A549 (cell line): ENCODE data around the gene BRD3OS. TPM values are rescaled to one million over a fixed set of nuclear protein-coding genes. Genes with fewer than 3 reads are reported as not detected.

Source experiments
- ATAC-seq, 2 experiments: fragments of 200-7000 bp in 1 of 2; fragments of >200 bp in 1 of 2; cut with Nextera tagmentation in 1 of 2; cut with Tn5 transposase in 1 of 2; 3 replicates each; pipeline versions ENCODE4 v1.8.0 to v1.9.1; 2018 to 2020; ENCODE audit warnings: mild to moderate bottlenecking in 1 of 2, moderate library complexity in 1 of 2
- CTCF ChIA-PET: fragments of 300-600 bp; sonication (Branson Sonifier 250); formaldehyde crosslinking; extraction: SDS; loops from one replicate; lab custom pipeline; 2021; ENCODE audit warnings: antibody characterized with exemption, inconsistent platforms; lab: Yijun Ruan, JAX
- POLR2A ChIA-PET: fragments of 350-600 bp; formaldehyde crosslinking; extraction: SDS; loops from one replicate; lab custom pipeline; 2021; ENCODE audit warnings: antibody characterized with exemption, inconsistent platforms; lab: Yijun Ruan, JAX
- DNase-seq, 2 experiments: peaks; one replicate each; pipeline versions ENCODE4 v3.0.0 to v3.0.0-alpha.2; 2011 to 2016; ENCODE audit warnings: low read depth in 1 of 2, low spot score in 1 of 2
- FAIRE-seq: peaks from 2 replicates; lab custom pipeline; 2011; peaks lifted over from hg19 to GRCh38; lab: Jason Lieb, UNC
- H3K27ac ChIP-seq, 2 experiments: fragments of >200 bp; sonication (Bioruptor Twin); formaldehyde crosslinking; 3 replicates each; pipeline ENCODE4 v1.5.1; 2016 to 2017
- H3K4me1 ChIP-seq: fragments of >200 bp; sonication (Bioruptor Twin); formaldehyde crosslinking; 3 replicates; pipeline ENCODE4 v1.6.1; 2016
- H3K4me2 ChIP-seq: fragments of >200 bp; sonication (Bioruptor Twin); formaldehyde crosslinking; 3 replicates; pipeline ENCODE4 v1.6.1; 2016
- H3K4me3 ChIP-seq: fragments of >200 bp; sonication (Bioruptor Twin); formaldehyde crosslinking; 3 replicates; pipeline ENCODE4 v1.5.1; 2016
- H3K9me3 ChIP-seq: fragments of >200 bp; sonication (Bioruptor Twin); formaldehyde crosslinking; 3 replicates; pipeline ENCODE4 v1.6.1; 2016
- CBX2 ChIP-seq: fragments of 200-600 bp; sonication (generic); IDR thresholded peaks from 2 replicates; pipeline ENCODE4 v1.6.1; 2016; ENCODE audit warnings: low read depth, mild to moderate bottlenecking, borderline replicate concordance
- CEBPB ChIP-seq, 2 experiments: fragments of >200 bp in 1 of 2; sonication (Bioruptor Twin) in 1 of 2; formaldehyde crosslinking in 1 of 2; IDR thresholded peaks; 2 replicates each; pipeline ENCODE4 v1.6.1; 2012 to 2016
- EHMT2 ChIP-seq: fragments of 200-600 bp; sonication (generic); IDR thresholded peaks from 2 replicates; pipeline ENCODE4 v1.6.1; 2016; ENCODE audit warnings: antibody characterized with exemption, low read depth, mild to moderate bottlenecking, moderate library complexity
- HOXA7 ChIP-seq: fragments of 250-450 bp; sonication (Bioruptor Pico); IDR thresholded peaks from 2 replicates; pipeline ENCODE4 v1.5.0; 2020; ENCODE audit warnings: mild to moderate bottlenecking, moderate library complexity
- JUN ChIP-seq, 2 experiments: fragments of >200 bp; sonication (Bioruptor Twin); formaldehyde crosslinking; IDR thresholded peaks; 2 replicates in 1 of 2; 3 replicates in 1 of 2; pipeline ENCODE4 v1.6.1; 2016 to 2017
- JUNB ChIP-seq: fragments of >200 bp; sonication (Bioruptor Twin); formaldehyde crosslinking; IDR thresholded peaks from 2 replicates; pipeline ENCODE4 v1.6.1; 2016
- KDM1A ChIP-seq: fragments of 200-600 bp; sonication (generic); IDR thresholded peaks from 2 replicates; pipeline ENCODE4 v1.6.1; 2016; ENCODE audit warnings: low read depth, mild to moderate bottlenecking
- MAFK ChIP-seq: fragments of 450-650 bp; IDR thresholded peaks from 2 replicates; pipeline ENCODE4 v1.6.1; 2014; ENCODE audit not compliant: partially characterized antibody
- NFE2L2 ChIP-seq: fragments of 150-350 bp; conservative IDR thresholded peaks from 2 replicates; pipeline ENCODE4 v1.6.1; 2014; ENCODE audit warnings: low read length
- NPAS2 ChIP-seq: fragments of 250-450 bp; sonication (Bioruptor Pico); IDR thresholded peaks from 2 replicates; pipeline ENCODE4 v1.8.0; 2022; ENCODE audit warnings: mild to moderate bottlenecking, moderate library complexity, borderline replicate concordance
- NR3C1 ChIP-seq: fragments of >200 bp; sonication (Bioruptor Twin); formaldehyde crosslinking; IDR thresholded peaks from 3 replicates; pipeline ENCODE4 v1.6.1; 2017
- PHF8 ChIP-seq: fragments of 200-600 bp; sonication (generic); IDR thresholded peaks from 2 replicates; pipeline ENCODE4 v1.6.1; 2016; ENCODE audit warnings: low read depth, mild to moderate bottlenecking, antibody characterized with exemption, moderate library complexity, borderline replicate concordance
- POLR2AphosphoS2 ChIP-seq: conservative IDR thresholded peaks from 2 replicates; pipeline ENCODE4 v1.6.1; 2012; ENCODE audit warnings: low read length, improper control_type of control experiment, inconsistent platforms
- TFCP2L1 ChIP-seq: fragments of 250-450 bp; sonication (Bioruptor Pico); IDR thresholded peaks from 2 replicates; pipeline ENCODE4 v1.5.0; 2021; ENCODE audit warnings: mild to moderate bottlenecking
- TP53 ChIP-seq: fragments of 250-450 bp; sonication (Bioruptor Pico); IDR thresholded peaks from 2 replicates; pipeline ENCODE4 v1.5.0; 2021; ENCODE audit warnings: mild to moderate bottlenecking, moderate library complexity
- ZSCAN20 ChIP-seq: fragments of 250-450 bp; sonication (Bioruptor Pico); IDR thresholded peaks from 2 replicates; pipeline ENCODE4 v1.8.0; 2022; ENCODE audit warnings: mild to moderate bottlenecking, moderate library complexity
- WGBS: methylation state at CpG from one replicate; pipeline ENCODE4 v1.1.6; 2017; ENCODE audit errors: missing lambda C conversion rate; 5-methylcytosine and 5-hydroxymethylcytosine counted together
- polyA plus RNA-seq, 4 experiments: library from polyadenylated mRNA; depleted of rRNA in 3 of 4; stranded (reverse); fragments of >200 nt; fragmentation: RNase III in 1 of 4; extraction: RNeasy Plus Mini Kit Qiagen cat#74134 plus additional on column Dnase treatment in 1 of 4; gene quantifications; 2 replicates in 3 of 4; 3 replicates in 1 of 4; pipeline ENCODE4 v1.2.3, GENCODE V29; 2011 to 2017
- TF ChIP-seq, protein P1 (sequence below): fragments of >200 bp; sonication (Bioruptor Twin); formaldehyde crosslinking; IDR thresholded peaks from 3 replicates; pipeline ENCODE4 v1.5.1; 2016
- TF ChIP-seq, protein P2 (sequence below): fragments of 200-600 bp; sonication (generic); IDR thresholded peaks from 2 replicates; pipeline ENCODE4 v1.6.1; 2016; ENCODE audit warnings: antibody characterized with exemption, mild to moderate bottlenecking, moderate library complexity
- TF ChIP-seq, protein P3 (sequence below): fragments of 150-350 bp; IDR thresholded peaks from 2 replicates; pipeline ENCODE4 v1.6.1; 2014; ENCODE audit warnings: low read depth, mild to moderate bottlenecking, low read length
- TF ChIP-seq, protein P4 (sequence below): fragments of 250-450 bp; sonication (Bioruptor Pico); IDR thresholded peaks from 2 replicates; pipeline ENCODE4 v1.5.0; 2020; ENCODE audit warnings: low read depth, mild to moderate bottlenecking, moderate library complexity

BRD3OS gene
- polyA plus RNA-seq, 2 of the 4 experiments (the other 2 are of a cell fraction), result 10.4 to 10.8 TPM

DNA sequence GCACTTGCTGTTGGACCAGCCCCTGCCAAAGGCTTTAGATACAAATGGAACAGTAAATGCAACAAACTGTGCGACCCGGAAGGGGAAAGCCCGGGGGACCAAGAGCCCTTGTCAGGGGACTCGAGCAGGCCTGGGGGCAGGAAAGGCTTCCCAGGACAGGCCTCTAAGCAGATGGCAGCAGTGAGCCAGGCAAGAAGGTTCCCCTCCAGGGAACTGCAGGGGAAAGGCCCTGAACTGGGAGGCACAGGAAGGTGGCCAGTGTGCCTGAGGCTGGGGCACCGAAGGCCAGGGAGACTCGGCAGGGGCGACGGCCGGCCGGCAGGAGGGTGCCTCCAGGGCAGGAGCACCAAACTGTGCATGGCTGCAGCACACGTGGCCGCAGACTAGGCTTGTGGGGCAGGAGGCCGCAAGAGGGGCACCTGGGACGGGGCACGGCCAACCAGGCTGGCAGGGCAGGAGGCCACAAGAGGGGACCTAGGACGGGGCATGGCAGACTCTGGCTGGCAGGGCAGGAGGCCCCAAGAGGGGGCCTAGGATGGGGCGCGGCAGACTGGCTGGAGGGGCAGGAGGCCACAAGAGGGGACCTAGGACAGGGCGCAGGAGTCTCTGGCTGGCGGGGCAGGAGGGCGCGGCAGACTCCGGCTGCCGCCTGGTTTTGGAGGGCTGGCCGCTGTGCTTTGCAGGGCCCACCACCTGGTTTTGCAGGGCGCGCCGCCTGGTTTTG lies 43.2 kb upstream of the BRD3OS start:
- no peak for FAIRE-seq
- 90% methylated on average over 25 of the region's 28 CpGs for WGBS
- CTCF ChIA-PET, result interaction anchor here (0.7 to 7.1 kb wide), 4 partner anchors 12 to 189 kb away, joined by 3 to 48 read pairs (median 3); no protein-coding TSS in a partner anchor

DNA sequence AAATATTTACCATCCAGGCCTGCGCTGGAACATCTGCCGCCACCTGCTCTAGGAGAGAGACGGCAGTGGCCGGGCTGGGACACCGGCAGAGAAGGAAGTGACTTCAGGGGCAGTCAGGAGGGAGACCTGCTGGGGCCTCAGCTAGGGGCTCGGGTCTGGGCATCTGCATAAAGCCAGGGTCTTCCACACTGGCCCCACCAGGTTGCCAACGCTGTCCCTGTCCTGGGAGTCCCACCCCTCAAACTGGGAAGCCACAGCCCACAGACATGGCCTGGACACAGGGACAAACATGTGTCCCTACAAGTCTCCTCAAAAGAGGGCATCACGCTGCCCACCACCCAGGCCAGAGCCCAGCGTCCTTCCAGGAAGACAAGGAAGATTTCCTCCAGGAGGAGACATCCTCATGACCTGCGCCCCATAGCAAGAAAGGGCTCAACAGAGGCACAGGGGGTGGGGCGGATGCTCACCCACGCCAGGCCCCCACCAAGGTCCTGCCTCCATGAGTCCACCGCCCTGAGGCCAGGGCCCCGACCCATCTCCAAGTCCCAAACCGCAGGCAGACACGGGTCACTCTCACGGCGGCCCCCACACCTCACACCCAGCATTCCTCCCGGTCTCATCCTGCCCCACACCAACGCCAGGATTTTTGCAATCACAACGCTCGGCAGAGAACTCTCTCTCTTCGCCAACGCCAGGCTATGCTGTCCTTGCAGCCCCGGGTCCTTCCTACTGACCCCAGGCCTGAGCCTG lies 42.1 kb upstream of the BRD3OS start:
- ChIA-PET POLR2A (no interaction called here), CTCF (interaction anchor here (1.4 kb wide), 1 partner anchor 190 kb away, joined by 3 read pairs; no protein-coding TSS in a partner anchor)
- Histone ChIP-seq H3K4me1 (0 out of 3 replicates have a peak, but pooled peaks cover 4% of the 10 kb centered on the region), H3K4me2 (no peak overlapping the region), H3K9me3 (no peaks in the 10 kb centered on the region), H3K4me3 (no peak overlapping the region)
- DNase-seq (no peak), ATAC-seq (no peak)
- WGBS, result 89% methylated on average over 24 of the region's 25 CpGs
- no peak for TF ChIP-seq POLR2AphosphoS2
- TF ChIP-seq, all 56 proteins: peak for 0
- no peak for FAIRE-seq
- no peak overlapping the region for H3K27ac ChIP-seq

More for the DNA sequence above, 43.2 kb upstream of the BRD3OS start:
- Histone ChIP-seq H3K27ac (no peak overlapping the region), H3K4me2 (no peak overlapping the region), H3K4me1 (0 out of 3 replicates have a peak, but pooled peaks cover 3% of the 10 kb centered on the region), H3K4me3 (no peak overlapping the region), H3K9me3 (no peaks in the 10 kb centered on the region)
- TF ChIP-seq CEBPB (IDR thresholded peaks at IDR 0.05) (no peak), HOXA7 (CRISPR knock-in tag) (no peak), ZSCAN20 (CRISPR knock-in tag) (no peak), NPAS2 (CRISPR knock-in tag) (no peak), NR3C1 (no peak), CBX2 (no peak), JUNB (no peak), KDM1A (no peak), JUN (IDR thresholded peaks at IDR 0.05) (no peak), NFE2L2 (no peak), TP53 (no peak)
- TF ChIP-seq, protein P1, sequence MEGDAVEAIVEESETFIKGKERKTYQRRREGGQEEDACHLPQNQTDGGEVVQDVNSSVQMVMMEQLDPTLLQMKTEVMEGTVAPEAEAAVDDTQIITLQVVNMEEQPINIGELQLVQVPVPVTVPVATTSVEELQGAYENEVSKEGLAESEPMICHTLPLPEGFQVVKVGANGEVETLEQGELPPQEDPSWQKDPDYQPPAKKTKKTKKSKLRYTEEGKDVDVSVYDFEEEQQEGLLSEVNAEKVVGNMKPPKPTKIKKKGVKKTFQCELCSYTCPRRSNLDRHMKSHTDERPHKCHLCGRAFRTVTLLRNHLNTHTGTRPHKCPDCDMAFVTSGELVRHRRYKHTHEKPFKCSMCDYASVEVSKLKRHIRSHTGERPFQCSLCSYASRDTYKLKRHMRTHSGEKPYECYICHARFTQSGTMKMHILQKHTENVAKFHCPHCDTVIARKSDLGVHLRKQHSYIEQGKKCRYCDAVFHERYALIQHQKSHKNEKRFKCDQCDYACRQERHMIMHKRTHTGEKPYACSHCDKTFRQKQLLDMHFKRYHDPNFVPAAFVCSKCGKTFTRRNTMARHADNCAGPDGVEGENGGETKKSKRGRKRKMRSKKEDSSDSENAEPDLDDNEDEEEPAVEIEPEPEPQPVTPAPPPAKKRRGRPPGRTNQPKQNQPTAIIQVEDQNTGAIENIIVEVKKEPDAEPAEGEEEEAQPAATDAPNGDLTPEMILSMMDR, result no peak
- DNase-seq (no peak), ATAC-seq (peak in 1 of 2 experiments; percentile 6; a peak in 1 of 6 replicates)
- POLR2A ChIA-PET, result no interaction called here

DNA sequence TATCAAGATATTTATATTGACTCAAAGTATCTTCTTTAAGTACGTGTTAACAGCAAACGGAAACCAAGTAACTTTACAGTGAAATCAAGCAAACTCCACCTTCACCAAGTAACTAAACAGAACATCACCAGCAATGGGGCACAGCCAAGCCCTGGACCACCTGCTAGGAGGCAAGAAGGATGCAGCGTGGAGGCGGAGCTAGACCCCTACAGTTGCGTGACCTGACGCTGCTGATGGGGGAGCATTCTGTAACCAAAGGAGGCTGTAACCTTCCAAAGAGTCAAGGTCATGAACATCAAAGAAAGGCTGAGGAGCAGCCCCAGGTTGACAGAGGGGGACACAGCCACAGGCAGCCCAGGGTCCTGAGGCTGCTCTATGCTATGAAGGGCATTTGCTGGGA lies 39.2 kb upstream of the BRD3OS start:
- WGBS, result 88% methylated on average over 6 of the region's 6 CpGs
- H3K4me3 ChIP-seq, result no peak overlapping the region
- no peak overlapping the region for H3K4me2 ChIP-seq
- no peak overlapping the region for H3K27ac ChIP-seq
- FAIRE-seq (no peak), ATAC-seq (no peak), DNase-seq (no peak)
- CTCF ChIA-PET, result interaction anchor here (0.7 to 0.9 kb wide), 2 partner anchors 9 to 204 kb away, joined by 4 to 5 read pairs; no protein-coding TSS in a partner anchor
- H3K9me3 ChIP-seq, result no peaks in the 10 kb centered on the region
- peaks cover 19% of the 10 kb centered on the region for H3K4me1 ChIP-seq
- TF ChIP-seq NR3C1 (no peak), MAFK (no peak), EHMT2 (no peak), CEBPB (IDR thresholded peaks at IDR 0.05) (no peak), PHF8 (no peak), TFCP2L1 (CRISPR knock-in tag) (no peak)
- TF ChIP-seq, protein P2, sequence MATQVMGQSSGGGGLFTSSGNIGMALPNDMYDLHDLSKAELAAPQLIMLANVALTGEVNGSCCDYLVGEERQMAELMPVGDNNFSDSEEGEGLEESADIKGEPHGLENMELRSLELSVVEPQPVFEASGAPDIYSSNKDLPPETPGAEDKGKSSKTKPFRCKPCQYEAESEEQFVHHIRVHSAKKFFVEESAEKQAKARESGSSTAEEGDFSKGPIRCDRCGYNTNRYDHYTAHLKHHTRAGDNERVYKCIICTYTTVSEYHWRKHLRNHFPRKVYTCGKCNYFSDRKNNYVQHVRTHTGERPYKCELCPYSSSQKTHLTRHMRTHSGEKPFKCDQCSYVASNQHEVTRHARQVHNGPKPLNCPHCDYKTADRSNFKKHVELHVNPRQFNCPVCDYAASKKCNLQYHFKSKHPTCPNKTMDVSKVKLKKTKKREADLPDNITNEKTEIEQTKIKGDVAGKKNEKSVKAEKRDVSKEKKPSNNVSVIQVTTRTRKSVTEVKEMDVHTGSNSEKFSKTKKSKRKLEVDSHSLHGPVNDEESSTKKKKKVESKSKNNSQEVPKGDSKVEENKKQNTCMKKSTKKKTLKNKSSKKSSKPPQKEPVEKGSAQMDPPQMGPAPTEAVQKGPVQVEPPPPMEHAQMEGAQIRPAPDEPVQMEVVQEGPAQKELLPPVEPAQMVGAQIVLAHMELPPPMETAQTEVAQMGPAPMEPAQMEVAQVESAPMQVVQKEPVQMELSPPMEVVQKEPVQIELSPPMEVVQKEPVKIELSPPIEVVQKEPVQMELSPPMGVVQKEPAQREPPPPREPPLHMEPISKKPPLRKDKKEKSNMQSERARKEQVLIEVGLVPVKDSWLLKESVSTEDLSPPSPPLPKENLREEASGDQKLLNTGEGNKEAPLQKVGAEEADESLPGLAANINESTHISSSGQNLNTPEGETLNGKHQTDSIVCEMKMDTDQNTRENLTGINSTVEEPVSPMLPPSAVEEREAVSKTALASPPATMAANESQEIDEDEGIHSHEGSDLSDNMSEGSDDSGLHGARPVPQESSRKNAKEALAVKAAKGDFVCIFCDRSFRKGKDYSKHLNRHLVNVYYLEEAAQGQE, result no peak
- TF ChIP-seq, protein P3, sequence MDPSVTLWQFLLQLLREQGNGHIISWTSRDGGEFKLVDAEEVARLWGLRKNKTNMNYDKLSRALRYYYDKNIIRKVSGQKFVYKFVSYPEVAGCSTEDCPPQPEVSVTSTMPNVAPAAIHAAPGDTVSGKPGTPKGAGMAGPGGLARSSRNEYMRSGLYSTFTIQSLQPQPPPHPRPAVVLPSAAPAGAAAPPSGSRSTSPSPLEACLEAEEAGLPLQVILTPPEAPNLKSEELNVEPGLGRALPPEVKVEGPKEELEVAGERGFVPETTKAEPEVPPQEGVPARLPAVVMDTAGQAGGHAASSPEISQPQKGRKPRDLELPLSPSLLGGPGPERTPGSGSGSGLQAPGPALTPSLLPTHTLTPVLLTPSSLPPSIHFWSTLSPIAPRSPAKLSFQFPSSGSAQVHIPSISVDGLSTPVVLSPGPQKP, result no peak
- TF ChIP-seq, protein P4, sequence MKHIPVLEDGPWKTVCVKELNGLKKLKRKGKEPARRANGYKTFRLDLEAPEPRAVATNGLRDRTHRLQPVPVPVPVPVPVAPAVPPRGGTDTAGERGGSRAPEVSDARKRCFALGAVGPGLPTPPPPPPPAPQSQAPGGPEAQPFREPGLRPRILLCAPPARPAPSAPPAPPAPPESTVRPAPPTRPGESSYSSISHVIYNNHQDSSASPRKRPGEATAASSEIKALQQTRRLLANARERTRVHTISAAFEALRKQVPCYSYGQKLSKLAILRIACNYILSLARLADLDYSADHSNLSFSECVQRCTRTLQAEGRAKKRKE (CRISPR knock-in tag), result no peak
- POLR2A ChIA-PET, result no interaction called here
